Tibial artery (tissue), 4 donors: Measurements from ENCODE around the gene NPAS4.

Experiments used
- DNase-seq, 2 donors: peaks; one replicate each; pipeline ENCODE4 v3.0.0-alpha.2; 2019
- H3K27ac ChIP-seq, 2 donors: fragments of 200-600 bp; sonication (generic) in 1 of 2; 1 replicate in 1 of 2; 2 replicates in 1 of 2; pipeline ENCODE4 v1.5.1; 2018 to 2019; ENCODE audit warnings: mild to moderate bottlenecking in 1 of 2
- H3K27me3 ChIP-seq, 2 donors: fragments of 200-600 bp; sonication (generic) in 1 of 2; one replicate each; pipeline versions ENCODE4 v1.5.1 to v1.6.0; 2016 to 2019
- H3K36me3 ChIP-seq, 3 donors: fragments of 200-600 bp; sonication (generic) in 2 of 3; one replicate each; pipeline ENCODE4 v1.5.1; 2016 to 2019; ENCODE audit warnings: mild to moderate bottlenecking in 2 of 3
- H3K4me1 ChIP-seq, 4 donors: fragments of 200-600 bp; sonication (generic) in 2 of 4; 1 replicate in 3 of 4; 2 replicates in 1 of 4; pipeline ENCODE4 v1.5.1; 2016 to 2019
- H3K4me3 ChIP-seq, 2 donors: fragments of 200-600 bp; sonication (generic) in 1 of 2; 1 replicate in 1 of 2; 2 replicates in 1 of 2; pipeline ENCODE4 v1.5.1; 2018 to 2019; ENCODE audit warnings: mild to moderate bottlenecking in 2 of 2
- H3K9me3 ChIP-seq, 3 donors: fragments of 200-600 bp; sonication (generic) in 1 of 3; one replicate each; pipeline ENCODE4 v1.5.1; 2016 to 2019
- intact Hi-C: fragments of 100-400 bp; cut with DNase I; formaldehyde crosslinking; loops from one replicate; pipeline ENCODE4 v1.15.0; 2023; ENCODE audit warnings: low total_unique reads
- TF ChIP-seq, protein P1 (sequence below), 2 experiments: fragments of 200-600 bp in 1 of 2; fragments of 450-650 bp in 1 of 2; IDR thresholded peaks; one replicate each; pipeline ENCODE4 v1.5.1; 2017 to 2019; ENCODE audit warnings: antibody characterized with exemption in 2 of 2, mild to moderate bottlenecking in 1 of 2, moderate library complexity in 1 of 2

NPAS4 gene

DNA sequence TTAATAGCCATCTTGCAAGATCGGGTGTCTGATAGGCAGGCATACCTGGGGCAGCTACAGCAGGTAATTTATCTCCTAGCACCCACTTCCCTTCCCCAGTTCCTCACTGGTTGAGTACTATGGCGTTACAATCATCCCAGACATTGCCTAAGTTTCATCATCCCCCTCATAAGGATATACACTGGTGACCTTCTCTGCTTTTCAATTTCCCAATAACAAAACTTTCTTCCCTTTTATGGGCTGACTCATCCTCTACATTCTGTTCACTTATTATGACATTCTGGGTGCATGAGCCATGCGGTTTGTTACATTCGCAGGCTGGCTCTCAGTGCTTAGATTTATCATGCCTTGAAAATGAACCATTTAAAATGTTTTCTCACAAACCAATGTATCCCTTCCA lies 22.8 kb downstream of the NPAS4 start:
- H3K27me3 ChIP-seq: no peaks in the 10 kb centered on the region
- no peak for DNase-seq
- TF ChIP-seq, protein P1, sequence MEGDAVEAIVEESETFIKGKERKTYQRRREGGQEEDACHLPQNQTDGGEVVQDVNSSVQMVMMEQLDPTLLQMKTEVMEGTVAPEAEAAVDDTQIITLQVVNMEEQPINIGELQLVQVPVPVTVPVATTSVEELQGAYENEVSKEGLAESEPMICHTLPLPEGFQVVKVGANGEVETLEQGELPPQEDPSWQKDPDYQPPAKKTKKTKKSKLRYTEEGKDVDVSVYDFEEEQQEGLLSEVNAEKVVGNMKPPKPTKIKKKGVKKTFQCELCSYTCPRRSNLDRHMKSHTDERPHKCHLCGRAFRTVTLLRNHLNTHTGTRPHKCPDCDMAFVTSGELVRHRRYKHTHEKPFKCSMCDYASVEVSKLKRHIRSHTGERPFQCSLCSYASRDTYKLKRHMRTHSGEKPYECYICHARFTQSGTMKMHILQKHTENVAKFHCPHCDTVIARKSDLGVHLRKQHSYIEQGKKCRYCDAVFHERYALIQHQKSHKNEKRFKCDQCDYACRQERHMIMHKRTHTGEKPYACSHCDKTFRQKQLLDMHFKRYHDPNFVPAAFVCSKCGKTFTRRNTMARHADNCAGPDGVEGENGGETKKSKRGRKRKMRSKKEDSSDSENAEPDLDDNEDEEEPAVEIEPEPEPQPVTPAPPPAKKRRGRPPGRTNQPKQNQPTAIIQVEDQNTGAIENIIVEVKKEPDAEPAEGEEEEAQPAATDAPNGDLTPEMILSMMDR (IDR thresholded peaks at IDR 0.05): no peak
- H3K9me3 ChIP-seq: peaks cover 0 to 6% (median 0%) of the 10 kb centered on the region in 3 donors
- H3K4me1 ChIP-seq: no peaks in the 10 kb centered on the region
- H3K27ac ChIP-seq: no peak overlapping the region
- H3K4me3 ChIP-seq: no peak overlapping the region
- intact Hi-C loops: no loop called here
- no peaks in the 10 kb centered on the region for H3K36me3 ChIP-seq

DNA sequence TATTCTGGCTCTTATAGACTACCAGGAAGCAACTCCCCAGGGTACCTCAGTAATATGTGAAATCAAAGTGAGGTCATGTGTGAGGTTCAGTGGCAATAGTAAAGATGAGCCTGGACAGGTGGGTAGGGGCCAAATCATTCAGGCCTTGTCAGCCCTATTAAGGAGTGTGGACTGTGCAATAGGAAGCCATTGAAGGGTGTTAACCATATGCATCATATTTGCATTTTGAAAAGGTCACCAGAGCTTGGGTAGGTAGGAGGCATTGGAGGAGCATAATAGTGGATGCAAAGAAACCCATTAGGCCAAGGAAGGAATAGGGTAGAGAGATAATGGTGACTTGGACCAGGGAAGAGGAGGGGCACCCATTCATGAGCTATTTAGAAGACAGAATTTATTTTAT lies 26.2 kb downstream of the NPAS4 start:
- Histone ChIP-seq H3K9me3 (peaks cover 0 to 6% (median 0%) of the 10 kb centered on the region in 3 donors), H3K27me3 (no peaks in the 10 kb centered on the region), H3K4me1 (no peaks in the 10 kb centered on the region), H3K4me3 (no peak overlapping the region), H3K27ac (no peak overlapping the region), H3K36me3 (no peaks in the 10 kb centered on the region)
- intact Hi-C loops: no loop called here
- DNase-seq: no peak
- TF ChIP-seq, protein P1 (IDR thresholded peaks at IDR 0.05): no peak

DNA sequence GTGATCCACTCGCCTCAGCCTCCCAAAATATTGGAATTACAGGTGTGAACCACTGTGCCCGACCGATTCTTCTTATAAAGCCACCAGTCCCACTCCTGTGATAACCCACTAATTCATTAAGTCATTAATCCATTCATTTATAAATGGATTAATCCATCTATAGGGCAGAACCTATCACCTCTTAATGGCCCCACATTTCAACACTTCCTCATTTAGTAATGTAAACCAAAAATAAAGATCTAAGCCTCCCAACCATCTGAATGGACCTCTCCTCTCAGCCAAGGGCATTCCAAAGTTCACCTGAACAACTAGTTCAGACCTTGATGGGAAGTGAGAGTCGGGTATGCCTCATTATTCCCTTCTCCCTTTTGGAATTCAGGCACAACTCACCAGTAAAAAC lies 27.7 kb downstream of the NPAS4 start:
- Histone ChIP-seq H3K27ac (no peak overlapping the region), H3K4me1 (no peaks in the 10 kb centered on the region), H3K27me3 (no peaks in the 10 kb centered on the region), H3K4me3 (no peak overlapping the region), H3K36me3 (no peaks in the 10 kb centered on the region), H3K9me3 (peaks cover 0 to 2% (median 0%) of the 10 kb centered on the region in 3 donors)
- no peak for DNase-seq
- intact Hi-C loops: no loop called here
- TF ChIP-seq, protein P1 (IDR thresholded peaks at IDR 0.05): no peak

DNA sequence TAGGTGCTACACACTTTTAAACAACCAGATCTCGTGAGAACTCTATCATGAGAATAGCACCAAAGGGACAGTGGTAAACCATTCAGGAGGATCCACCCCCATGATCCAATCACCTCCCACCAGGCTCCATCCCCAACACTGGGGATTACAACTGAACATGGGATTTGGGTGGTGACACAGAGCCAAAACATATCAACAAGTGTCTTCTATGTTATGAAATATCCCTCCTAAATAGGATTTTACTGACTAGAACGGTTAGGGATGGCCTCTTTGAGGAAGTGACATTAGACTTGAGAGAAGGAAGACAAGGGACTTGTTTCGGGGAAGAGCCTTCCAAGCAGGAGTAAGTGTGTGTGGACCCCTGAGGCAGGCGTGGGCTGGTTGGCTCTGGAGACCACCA lies 29.7 kb downstream of the NPAS4 start:
- DNase-seq: no peak
- Histone ChIP-seq H3K27me3 (no peaks in the 10 kb centered on the region), H3K4me1 (no peaks in the 10 kb centered on the region), H3K9me3 (no peaks in the 10 kb centered on the region), H3K4me3 (no peak overlapping the region), H3K36me3 (no peaks in the 10 kb centered on the region), H3K27ac (no peak overlapping the region)
- TF ChIP-seq, protein P1 (IDR thresholded peaks at IDR 0.05): no peak
- intact Hi-C loops: no loop called here

DNA sequence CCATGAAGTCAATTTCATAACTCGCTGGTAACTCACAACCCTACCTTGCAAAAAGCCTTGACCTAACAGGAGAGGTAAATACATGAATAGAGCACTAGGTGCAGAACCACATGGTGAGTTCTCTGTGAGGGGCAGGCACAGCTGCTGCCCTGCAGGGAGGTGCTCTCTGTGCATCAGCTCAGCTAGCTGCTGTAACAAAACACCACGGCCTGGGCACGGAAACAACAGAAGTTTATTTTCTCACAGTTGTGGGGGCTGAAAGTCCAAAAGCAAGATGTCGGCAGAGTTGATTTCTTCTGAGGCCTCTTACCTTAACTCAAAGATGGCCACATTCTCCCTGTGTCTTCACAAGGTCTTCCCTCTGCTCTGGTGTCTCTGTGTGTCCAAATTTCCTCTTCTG lies 30.8 kb downstream of the NPAS4 start:
- DNase-seq: no peak
- H3K9me3 ChIP-seq: no peaks in the 10 kb centered on the region
- H3K36me3 ChIP-seq: no peaks in the 10 kb centered on the region
- no peak overlapping the region for H3K27ac ChIP-seq
- H3K27me3 ChIP-seq: no peaks in the 10 kb centered on the region
- no peaks in the 10 kb centered on the region for H3K4me1 ChIP-seq
- no peak overlapping the region for H3K4me3 ChIP-seq
- intact Hi-C loops: no loop called here
- TF ChIP-seq, protein P1 (IDR thresholded peaks at IDR 0.05): no peak

DNA sequence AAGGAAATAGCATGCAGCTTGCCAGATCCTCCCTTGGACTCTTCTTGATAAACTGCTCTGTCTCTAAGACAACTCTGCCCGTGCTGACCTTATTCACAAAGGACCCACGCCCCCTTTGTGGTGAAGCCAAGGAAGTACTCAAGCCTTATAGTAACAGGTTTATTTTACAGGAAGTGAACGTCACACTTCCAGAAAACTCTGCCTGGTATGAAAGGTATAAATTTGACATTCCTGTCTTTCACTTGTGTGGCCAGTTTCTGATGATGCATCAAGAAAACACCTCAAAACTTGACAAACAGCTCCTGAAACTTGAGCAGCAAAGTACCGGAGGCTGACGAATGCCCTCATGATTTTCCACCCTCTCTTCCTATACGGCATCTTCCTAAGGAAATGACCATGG lies 33.4 kb downstream of the NPAS4 start:
- Histone ChIP-seq H3K27ac (no peak overlapping the region), H3K4me3 (no peak overlapping the region), H3K4me1 (no peaks in the 10 kb centered on the region), H3K36me3 (no peaks in the 10 kb centered on the region), H3K27me3 (no peaks in the 10 kb centered on the region), H3K9me3 (no peaks in the 10 kb centered on the region)
- intact Hi-C loops: no loop called here
- TF ChIP-seq, protein P1 (IDR thresholded peaks at IDR 0.05): no peak
- DNase-seq: no peak
